Central memory CD4-positive, alpha-beta T cell (primary cell): Measurements from ENCODE around the gene MBNL3.
"Not testable (repeated sequence)": the region's sequence is repeated elsewhere in the genome, so short reads cannot be mapped to it uniquely, and the experiment has no call there.

Experiments
- DNase-seq: peaks from one replicate; pipeline ENCODE4 v3.0.0; 2022

The MBNL3 gene

DNA sequence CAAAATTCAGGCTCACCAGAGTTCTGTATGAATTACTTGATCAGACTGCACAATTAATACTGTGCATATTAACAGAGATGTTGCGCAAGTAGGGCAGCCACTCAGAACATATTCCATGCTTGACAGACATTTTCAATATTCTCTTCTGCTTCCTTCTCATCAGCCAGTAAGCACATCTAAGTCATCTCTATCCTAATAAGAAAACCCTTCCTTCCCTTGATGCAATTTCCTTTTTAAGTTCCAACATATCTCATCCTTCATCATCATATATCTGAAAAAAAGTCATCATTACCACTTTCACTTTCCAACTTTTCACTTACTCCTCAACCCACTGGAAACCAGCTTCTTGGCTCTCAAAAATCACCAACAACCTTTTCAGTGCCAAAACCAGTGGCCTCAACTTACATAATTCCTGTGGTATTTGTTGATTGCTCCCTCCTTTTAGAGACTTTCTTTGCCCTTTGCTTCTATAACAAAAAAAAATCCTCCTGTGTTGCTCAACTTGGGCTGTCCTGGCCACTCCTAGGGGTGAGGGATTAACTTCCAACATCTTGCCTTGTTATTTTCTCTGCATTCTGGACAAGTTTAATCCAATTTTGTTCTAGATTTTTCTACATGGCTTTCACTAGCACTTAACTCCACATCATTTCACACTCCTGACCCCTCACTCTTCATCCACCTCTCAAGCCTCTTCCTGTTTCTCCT, 14.1 kb downstream of the MBNL3 start:
- DNase-seq, result no peak

- no peak for DNase-seq
Observed at GRCh38 chrX:132472397-132472796, 16.4 kb downstream of the MBNL3 start.

DNA sequence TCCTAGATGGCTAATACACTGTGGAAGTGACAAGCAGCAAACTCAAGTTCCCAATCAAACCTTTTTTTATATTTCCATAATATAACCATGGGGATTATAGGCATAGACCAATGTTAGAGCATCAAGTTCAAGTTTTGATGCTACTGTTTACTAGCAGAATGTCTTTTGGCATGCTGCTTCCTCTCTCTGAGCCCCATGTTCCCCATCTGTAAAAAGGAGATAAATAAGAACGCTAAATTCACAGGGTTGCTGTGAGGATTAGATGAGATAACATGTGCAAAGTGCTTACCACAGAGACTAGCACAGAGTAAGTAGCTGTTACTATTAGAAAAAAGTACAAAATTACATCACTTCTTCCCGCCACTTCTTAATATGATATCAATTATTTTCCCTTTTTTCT, 18.0 kb downstream of the MBNL3 start:
- no peak for DNase-seq

DNA sequence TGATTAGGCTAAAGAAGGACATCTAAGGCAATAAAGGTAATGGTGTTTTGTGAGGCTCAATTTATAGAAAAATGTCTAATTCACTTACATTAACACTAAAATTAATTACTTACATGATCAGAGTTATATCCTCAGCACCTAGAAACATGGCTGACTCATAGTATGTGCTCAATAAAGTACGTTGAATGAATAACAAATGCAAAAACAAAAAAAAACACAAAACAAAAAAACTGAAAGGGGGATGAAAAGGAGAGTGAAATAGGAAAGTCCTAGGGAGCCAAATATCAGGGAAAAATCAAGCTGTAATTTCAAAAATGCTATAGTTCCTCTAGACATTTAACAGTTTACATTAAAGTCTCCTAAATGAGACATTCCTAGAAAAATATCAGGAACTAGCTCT, 18.7 kb downstream of the MBNL3 start:
- no peak for DNase-seq

DNA sequence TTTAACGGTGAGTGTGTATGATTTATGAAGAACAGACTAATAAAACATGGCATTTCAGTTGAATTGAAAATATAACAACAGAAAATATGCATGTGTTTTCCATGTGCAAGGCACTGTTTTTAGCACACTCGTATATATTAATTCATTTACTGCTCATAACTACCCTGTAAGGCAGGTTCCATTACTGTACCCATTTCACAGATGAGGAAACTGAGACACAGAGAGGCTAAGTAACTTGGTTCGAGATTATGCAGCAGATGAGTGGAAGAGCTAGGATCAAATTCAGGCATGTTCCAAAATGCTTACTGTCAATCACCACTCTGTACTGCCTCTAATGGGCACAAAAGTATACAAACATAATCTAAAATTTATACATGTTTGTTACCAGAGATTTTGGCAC, 20.4 kb downstream of the MBNL3 start:
- DNase-seq, result no peak

DNA sequence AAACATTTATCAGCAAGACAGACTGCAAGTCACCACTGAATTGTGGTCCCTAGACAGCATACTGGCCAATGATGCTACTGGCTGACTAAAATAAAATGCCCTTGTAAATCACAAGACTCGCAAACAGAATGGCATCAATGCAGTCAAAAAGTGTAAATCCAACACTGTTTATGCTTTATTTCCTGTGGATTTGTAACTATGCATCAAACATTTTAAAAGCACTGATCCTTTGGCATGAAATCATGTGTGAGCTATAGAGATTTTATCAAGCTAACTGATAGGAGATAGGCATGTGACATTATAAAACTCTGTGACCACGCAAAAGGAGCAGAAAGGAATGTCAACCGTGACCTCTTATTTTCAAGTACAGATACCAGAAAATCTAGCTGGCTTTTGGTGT, 20.8 kb downstream of the MBNL3 start:
- no peak for DNase-seq

DNA sequence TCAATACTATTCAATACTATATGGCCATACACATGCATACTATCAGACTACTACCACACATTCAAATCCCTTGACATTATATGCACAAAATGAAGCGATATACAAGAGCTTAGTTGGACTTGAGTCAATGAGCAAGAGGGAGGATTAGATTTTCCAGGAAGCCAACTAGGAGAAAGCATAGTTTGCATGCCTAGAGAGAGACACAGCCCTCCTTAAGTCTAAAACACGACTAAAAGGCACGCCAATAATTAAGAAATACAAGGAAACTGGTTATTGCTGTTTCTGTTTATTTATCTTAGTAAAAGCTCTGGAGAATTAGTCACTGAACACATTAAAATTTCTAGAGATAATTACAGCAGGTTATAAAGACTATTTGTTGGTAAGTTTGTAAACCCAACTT, 21.8 kb downstream of the MBNL3 start:
- no peak for DNase-seq

- no peak for DNase-seq
Observed at GRCh38 chrX:132463411-132463810, 25.4 kb downstream of the MBNL3 start.

DNA sequence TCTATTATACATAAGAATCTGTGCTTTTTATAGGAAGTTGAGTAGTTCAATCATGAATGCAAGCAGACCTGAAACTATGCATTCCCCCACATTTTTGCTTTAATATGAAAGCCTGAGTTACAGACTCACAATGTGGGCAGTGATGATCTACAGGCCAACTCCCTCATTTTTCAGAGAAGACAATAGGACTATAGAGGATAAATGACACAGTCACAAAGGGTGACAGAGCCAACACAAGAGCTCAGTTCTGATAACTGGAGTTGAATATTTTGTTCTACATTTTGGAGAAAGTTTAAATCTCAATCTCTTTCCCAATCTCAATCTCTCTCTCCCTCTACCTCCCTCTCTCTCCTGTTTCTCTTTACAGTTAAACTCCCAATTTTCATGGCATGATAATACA, 27.0 kb downstream of the MBNL3 start:
- DNase-seq, result no peak

DNA sequence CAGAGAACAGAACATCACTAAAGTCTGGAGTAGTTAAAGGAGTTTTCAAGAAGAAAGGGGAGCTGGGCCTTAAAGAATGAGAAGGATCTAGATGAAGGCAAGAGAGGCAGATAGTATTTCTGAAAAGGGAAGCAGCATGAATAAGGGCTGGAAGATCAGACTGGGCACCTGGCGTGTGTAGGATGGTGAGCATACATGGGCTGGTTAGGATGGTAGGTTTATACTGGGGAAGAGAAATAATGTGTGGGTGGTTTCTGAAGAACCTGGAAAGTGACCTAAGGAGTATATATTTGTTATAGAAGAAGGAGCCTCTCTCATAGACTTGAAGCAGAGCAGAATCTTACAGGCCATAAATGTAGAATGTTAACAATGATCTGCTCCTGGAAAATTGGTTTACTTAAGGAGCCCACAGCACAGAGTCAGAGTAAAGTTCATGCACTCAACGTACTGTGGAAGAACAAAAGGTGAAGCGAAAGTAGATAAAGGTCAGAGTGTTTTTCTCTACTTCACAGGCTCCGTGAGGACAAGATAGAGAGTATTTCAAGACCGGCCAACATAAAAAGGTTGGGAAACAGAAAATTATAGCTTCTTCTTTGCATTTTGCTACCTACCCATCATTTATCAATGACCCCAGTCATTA, 35.8 kb downstream of the MBNL3 start:
- DNase-seq, result no peak

- not testable (repeated sequence) for DNase-seq
Observed at GRCh38 chrX:132445909-132446308, 42.9 kb downstream of the MBNL3 start.

GRCh38 chrX:132444936-132445335, 43.9 kb downstream of the MBNL3 start:
- DNase-seq, result no peak

DNA sequence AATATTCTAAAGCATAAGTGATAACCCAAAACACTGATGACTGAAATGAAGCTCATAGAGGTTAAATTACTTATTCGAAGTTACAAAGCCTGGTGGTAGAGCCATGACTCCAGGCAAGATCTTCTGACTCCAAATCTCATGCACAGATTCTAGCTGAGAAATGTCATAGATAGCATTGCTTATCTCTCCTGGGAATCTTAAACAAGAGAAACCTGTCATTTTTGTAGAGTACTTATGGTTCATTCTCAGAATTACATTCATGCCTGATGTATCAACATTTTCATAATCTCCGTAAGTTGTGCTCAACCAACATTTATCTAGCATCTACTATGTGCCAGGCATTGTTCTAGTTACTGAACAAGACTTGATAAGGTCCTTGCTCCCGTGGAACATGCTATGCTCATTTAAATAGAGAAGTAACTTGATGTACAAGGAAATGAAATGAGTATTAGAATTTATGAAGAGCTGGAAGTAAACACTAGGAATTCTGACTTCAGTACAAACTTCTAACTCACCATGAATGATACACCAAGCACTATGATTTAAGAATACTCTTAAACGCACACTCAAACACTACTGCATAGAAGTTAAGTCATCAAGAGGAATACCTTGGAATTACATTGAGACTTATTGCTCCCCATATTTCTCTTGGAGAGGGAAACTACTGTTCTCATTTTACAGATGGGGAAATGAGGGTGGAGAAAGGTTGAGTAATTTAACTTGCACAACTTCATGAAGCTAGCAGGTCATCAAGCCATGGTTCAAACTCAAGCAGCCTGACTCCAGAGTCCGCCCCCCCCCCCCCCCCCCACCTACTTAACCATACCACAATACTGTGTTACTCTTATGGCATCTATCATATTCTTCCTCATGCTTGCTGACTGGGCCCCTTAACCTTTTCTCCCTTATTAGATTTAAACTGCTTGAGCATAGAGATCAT, 45.4 kb downstream of the MBNL3 start:
- DNase-seq, result no peak

DNA sequence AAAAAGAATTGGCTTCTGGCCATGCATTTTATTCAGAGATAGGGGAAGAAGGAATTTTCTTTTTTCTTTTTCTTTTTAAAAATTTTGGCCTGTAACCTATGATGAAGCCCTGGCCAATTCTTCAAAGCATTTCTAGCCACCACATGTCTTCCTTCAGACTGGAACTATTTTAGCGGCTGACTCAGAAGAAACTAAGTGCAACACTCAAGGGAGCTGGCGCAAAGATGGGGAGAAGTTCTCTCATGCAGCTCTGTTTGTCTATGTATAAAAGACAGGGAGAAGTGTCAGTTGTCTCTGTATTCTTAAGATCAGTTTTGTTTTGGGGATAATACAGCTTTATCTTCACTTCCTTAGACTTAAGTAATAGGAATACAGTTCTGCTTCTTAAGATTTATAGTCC, 46.1 kb downstream of the MBNL3 start:
- no peak for DNase-seq

- DNase-seq, result no peak
Observed at GRCh38 chrX:132435222-132435621, 53.6 kb downstream of the MBNL3 start.

DNA sequence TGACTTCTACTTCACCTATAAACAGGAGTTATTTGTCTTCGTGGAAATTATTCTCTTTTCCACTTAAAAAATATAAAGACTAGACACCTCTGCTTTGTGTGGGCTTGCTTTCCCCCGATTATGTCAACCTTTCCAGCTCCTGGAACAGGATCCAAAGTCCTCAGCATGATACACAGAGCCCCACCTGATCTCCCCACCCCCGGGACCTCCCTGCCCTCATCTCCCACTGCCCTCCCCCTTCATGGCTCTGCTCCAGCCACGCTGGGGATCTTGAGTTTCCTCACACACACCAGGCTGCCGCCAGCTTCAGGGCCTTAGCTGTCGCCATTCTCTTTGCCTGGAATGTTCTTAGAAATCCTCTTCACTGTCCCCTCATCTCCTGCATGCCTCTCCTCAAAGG, 55.3 kb downstream of the MBNL3 start:
- DNase-seq, result no peak

DNA sequence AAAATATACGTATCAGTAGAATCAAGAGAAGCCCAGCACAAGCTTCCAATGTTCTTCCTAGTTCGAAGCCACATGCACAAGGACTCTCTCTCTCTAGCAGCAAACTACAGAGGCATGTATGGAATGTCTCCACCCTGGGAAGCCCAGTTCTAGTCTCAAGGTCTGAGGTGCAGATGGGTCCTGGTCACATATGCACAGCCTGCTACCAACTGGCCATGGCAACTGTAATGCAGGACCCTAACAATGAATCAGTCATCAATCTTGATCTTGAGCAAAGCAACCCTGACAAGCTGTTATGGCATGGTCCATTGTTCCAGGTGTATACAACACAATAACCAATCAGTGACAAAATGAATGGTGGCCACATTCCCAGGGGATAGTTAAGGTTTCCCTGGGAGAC, 55.8 kb downstream of the MBNL3 start:
- DNase-seq, result no peak

GRCh38 chrX:132428896-132429295, 59.9 kb downstream of the MBNL3 start:
- no peak for DNase-seq

GRCh38 chrX:132426695-132427281, 62.0 kb downstream of the MBNL3 start:
- DNase-seq, result no peak

DNA sequence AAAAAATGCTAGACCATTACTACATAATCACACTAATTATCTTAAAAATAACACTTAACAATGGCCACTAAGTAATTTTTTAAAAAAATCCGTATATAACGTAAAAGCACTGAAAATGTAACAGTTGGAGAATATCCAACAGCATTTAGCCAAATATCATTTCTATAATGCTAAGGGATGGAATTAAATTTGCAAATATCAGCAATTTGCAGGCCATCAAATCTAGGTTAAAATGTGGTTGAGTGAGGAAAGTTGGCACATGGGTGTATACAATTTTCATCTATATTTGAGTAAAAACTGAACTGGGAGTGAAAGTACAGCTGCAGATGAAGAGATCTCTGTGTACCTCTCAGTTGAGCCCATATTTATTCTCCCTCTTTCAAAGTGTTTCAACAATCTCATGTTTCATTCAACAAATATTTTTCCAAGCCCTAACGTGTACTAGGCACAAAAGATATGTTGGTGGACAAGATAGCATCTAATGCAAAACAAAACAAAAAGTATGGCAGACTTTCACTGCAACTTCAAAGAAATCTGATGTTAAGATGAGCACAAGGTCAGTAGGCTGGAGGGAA, 63.0 kb downstream of the MBNL3 start:
- DNase-seq, result no peak

DNA sequence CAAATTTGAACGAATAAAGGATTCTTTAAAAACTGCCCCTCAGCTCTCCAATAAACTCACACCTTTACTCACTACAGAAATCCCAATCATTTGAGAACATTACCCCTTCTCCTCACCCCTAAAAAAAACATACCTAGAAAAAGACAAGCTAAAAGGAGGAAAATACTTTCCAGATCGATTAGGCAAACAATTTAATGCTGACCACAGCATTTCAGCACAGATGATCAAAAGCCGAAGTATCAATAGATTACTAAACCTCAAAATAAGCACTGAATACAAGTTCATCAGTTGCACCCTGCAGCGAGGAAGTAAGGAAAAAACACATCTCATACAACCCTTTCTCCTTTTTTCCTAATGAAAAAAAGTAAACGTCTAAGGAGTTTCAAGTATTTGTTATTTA, 65.5 kb downstream of the MBNL3 start:
- no peak for DNase-seq

- no peak for DNase-seq
Observed at GRCh38 chrX:132415012-132415411, 73.8 kb downstream of the MBNL3 start.

- no peak for DNase-seq
Observed at GRCh38 chrX:132414404-132414803, 74.4 kb downstream of the MBNL3 start.
